Calu3 (cell line): ENCODE measurements around the gene GRM7. TPM values are rescaled to one million over a fixed set of nuclear protein-coding genes. Genes with fewer than 3 reads are reported as not detected.

Experiments used
- BruUV-seq: library from RNA; stranded (reverse); fragments of 400-500 nt; replicated peaks from 2 replicates; lab custom pipeline; 2021; lab: Mats Ljungman, UMichigan
- CTCF ChIA-PET: fragments of 300-600 bp; sonication (Branson Sonifier 250); formaldehyde crosslinking; loops from one replicate; lab custom pipeline; 2022; ENCODE audit warnings: antibody characterized with exemption; lab: Charles Lee
- DNase-seq: peaks from one replicate; pipeline ENCODE4 v3.0.0; 2022
- H3K27ac Mint-ChIP-seq: one replicate; pipeline ENCODE4 v1.8.0; 2022; ENCODE audit warnings: mixed read lengths; ENCODE audit not compliant: unreplicated experiment
- H3K27me3 Mint-ChIP-seq: one replicate; pipeline ENCODE4 v1.8.0; 2022; ENCODE audit warnings: mixed read lengths; ENCODE audit not compliant: unreplicated experiment
- H3K36me3 Mint-ChIP-seq: one replicate; pipeline ENCODE4 v1.8.0; 2022; ENCODE audit warnings: mild to moderate bottlenecking, moderate library complexity, mixed read lengths; ENCODE audit not compliant: insufficient read depth, unreplicated experiment
- H3K4me1 Mint-ChIP-seq: one replicate; pipeline ENCODE4 v1.8.0; 2022; ENCODE audit warnings: mild to moderate bottlenecking, low read depth, mixed read lengths; ENCODE audit not compliant: unreplicated experiment
- H3K4me3 Mint-ChIP-seq: one replicate; pipeline ENCODE4 v1.8.0; 2022; ENCODE audit warnings: mild to moderate bottlenecking, low read depth, moderate library complexity, mixed read lengths; ENCODE audit not compliant: unreplicated experiment
- H3K9me3 Mint-ChIP-seq: one replicate; pipeline ENCODE4 v1.8.0; 2022; ENCODE audit warnings: low read depth, mixed read lengths; ENCODE audit not compliant: unreplicated experiment
- CTCF ChIP-seq: fragments of 200-600 bp; IDR thresholded peaks from one replicate; pipeline ENCODE4 v1.8.0; 2022; ENCODE audit warnings: antibody characterized with exemption; ENCODE audit not compliant: unreplicated experiment
- intact Hi-C: fragments of 100-400 bp; cut with micrococcal nuclease; formaldehyde crosslinking; loops from one replicate; pipeline ENCODE4 v1.10.0; 2022; ENCODE audit not compliant: unreplicated experiment
- total RNA-seq: library from RNA; stranded (reverse); gene quantifications from 2 replicates; pipeline ENCODE4 v1.2.3, GENCODE V29; 2022

Gene GRM7
- total RNA-seq, 1 experiment from 2014 or later, result not detected

- intact Hi-C loops, result no loop called here
- TF ChIP-seq CTCF, result no peak
- CTCF ChIA-PET, result no interaction called here
- no peak overlapping the region for H3K27ac Mint-ChIP-seq
- H3K27me3 Mint-ChIP-seq, result no peaks in the 10 kb centered on the region
- no peaks in the 10 kb centered on the region for H3K4me1 Mint-ChIP-seq
- H3K4me3 Mint-ChIP-seq, result no peak overlapping the region
- peaks cover 3% of the 10 kb centered on the region for H3K9me3 Mint-ChIP-seq
- no TSS peak for BruUV-seq
- H3K36me3 Mint-ChIP-seq, result no peaks in the 10 kb centered on the region
- DNase-seq, result no peak
Observed at GRCh38 chr3:7393944-7394605, 533.2 kb downstream of the GRM7 start.

- DNase-seq, result no peak
- no peaks in the 10 kb centered on the region for H3K4me1 Mint-ChIP-seq
- H3K9me3 Mint-ChIP-seq, result peaks cover 3% of the 10 kb centered on the region
- no peaks in the 10 kb centered on the region for H3K36me3 Mint-ChIP-seq
- no peak overlapping the region for H3K27ac Mint-ChIP-seq
- no peak overlapping the region for H3K4me3 Mint-ChIP-seq
- no TSS peak for BruUV-seq
- CTCF ChIA-PET, result no interaction called here
- TF ChIP-seq CTCF, result no peak
- H3K27me3 Mint-ChIP-seq, result no peaks in the 10 kb centered on the region
- intact Hi-C loops, result no loop called here
Observed at GRCh38 chr3:7396534-7396933, 535.6 kb downstream of the GRM7 start.

- no peak for DNase-seq
- Mint-ChIP-seq H3K9me3 (peaks cover 3% of the 10 kb centered on the region), H3K4me3 (no peak overlapping the region), H3K27ac (no peak overlapping the region), H3K4me1 (no peaks in the 10 kb centered on the region), H3K36me3 (no peaks in the 10 kb centered on the region), H3K27me3 (no peaks in the 10 kb centered on the region)
- no TSS peak for BruUV-seq
- TF ChIP-seq CTCF, result no peak
- intact Hi-C loops, result no loop called here
- CTCF ChIA-PET, result no interaction called here
Observed at GRCh38 chr3:7397097-7397496, 536.2 kb downstream of the GRM7 start.

GRCh38 chr3:7400360-7400759 is 539.4 kb downstream of the GRM7 start:
- H3K9me3 Mint-ChIP-seq, result no peaks in the 10 kb centered on the region
- CTCF ChIA-PET, result no interaction called here
- intact Hi-C loops, result no loop called here
- no peak for DNase-seq
- BruUV-seq, result no TSS peak
- no peak for TF ChIP-seq CTCF
- no peaks in the 10 kb centered on the region for H3K27me3 Mint-ChIP-seq
- no peaks in the 10 kb centered on the region for H3K36me3 Mint-ChIP-seq
- H3K4me3 Mint-ChIP-seq, result no peak overlapping the region
- H3K27ac Mint-ChIP-seq, result no peak overlapping the region
- no peaks in the 10 kb centered on the region for H3K4me1 Mint-ChIP-seq
